Omental fat pad (tissue), 4 donors: ENCODE results near the gene ITPR3. TPM values are rescaled to one million over a fixed set of nuclear protein-coding genes. Genes with fewer than 3 reads are reported as not detected.

ENCODE experiments used
- ATAC-seq: fragments of 150-250 bp; one replicate; pipeline ENCODE4 v1.9.1; 2016; ENCODE audit warnings: mild to moderate bottlenecking, moderate library complexity; ENCODE audit not compliant: low FRiP score
- DNase-seq: peaks from one replicate; pipeline ENCODE4 v3.0.0-alpha.2; 2019; ENCODE audit warnings: low spot score
- CTCF ChIP-seq, 3 donors: fragments of 450-650 bp; IDR thresholded peaks; one replicate each; pipeline ENCODE4 v1.5.1; 2016 to 2017; ENCODE audit warnings: antibody characterized with exemption in 3 of 3, mild to moderate bottlenecking in 3 of 3, moderate library complexity in 2 of 3
- total RNA-seq, 4 donors: library from RNA; depleted of rRNA; stranded (reverse); fragments of >200 nt; gene quantifications; one replicate each; pipeline ENCODE4 v1.1.0, GENCODE V29; 2016

Gene ITPR3
- total RNA-seq, 4 donors from 2014 or later, result 25.7 to 62.0 (median 35.9) TPM

GRCh38 chr6:33578164-33578563, 43.0 kb upstream of the ITPR3 start:
- TF ChIP-seq CTCF (IDR thresholded peaks at IDR 0.05), result no peak
- ATAC-seq (no peak), DNase-seq (no peak)

- ATAC-seq, result no peak
- no peak for TF ChIP-seq CTCF (IDR thresholded peaks at IDR 0.05)
- DNase-seq, result no peak
These were observed 42.5 kb upstream of the ITPR3 start for GRCh38 chr6:33578588-33579011.

DNA sequence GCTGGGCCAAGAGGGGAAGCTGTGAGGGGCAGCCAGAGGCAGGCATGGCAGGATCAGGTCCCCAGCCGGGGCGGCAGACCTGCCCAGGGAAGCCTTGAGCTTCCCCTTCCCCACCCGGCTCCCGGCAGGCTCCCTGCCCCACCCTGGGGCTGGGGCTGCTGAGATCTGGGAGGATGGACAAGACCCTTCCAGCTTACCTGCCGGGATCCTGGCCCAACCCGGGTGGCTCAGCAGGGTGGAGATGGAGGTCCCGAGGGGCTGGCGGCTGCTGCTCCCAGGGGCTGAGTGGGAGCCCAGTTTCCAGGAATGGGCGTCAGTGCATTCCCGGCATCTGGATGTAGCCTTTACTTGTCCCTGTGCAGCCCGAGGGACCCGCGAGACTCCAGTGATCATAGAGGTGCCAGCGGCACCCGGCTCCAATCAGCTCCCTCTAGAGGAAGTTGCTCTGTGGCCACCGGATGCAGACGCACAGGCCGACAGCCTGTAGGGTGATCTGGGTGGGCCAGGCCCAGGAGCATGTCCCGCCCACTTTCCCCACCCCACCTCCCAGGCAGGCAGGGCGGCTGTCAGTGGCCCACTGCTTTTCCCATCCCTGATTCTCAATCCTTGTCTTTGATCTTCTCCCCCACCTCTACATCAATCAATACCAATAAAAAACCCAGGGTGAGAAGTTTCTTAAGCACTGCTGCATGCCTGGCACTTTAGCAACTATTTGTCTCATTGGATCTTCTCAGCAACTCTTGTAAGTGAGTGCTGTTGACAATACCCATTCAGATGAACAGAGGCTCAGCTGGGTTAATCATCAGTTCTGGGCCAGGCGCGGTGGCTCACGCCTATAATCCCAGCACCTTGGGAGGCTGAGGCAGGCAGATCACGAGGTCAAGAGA, 41.1 kb upstream of the ITPR3 start, which contains the start of gene BAK1:
Gene BAK1 (minus strand): TSS at position 449 of the 887 bp plus-strand sequence. CDS start 2,672 bp downstream, outside the sequence.
- ATAC-seq (peak; percentile 93), DNase-seq (peak; percentile 52)
- TF ChIP-seq CTCF (IDR thresholded peaks at IDR 0.05), result peak in 1 of 3 donors; percentile 36

DNA sequence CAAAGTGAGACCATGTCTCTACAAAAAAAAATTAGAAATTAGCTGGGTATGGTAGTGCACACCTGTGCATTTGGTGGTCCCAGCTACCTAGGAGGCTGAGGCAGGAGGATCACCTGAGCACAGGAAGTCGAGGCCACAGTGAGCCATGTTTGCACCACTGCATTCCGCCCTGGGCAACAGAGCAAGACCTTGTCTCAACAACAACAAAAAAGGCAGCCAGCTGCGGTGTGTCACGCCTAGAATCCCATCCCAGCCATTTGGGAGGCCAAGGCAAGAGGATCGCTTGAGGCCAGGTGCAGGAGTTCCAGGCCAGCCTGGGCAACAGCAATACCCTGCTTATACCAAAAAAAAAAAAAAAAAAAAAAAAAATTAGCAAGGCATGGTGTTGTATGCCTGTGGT, 39.9 kb upstream of the ITPR3 start:
- no peak for DNase-seq
- no peak for TF ChIP-seq CTCF (IDR thresholded peaks at IDR 0.05)
- ATAC-seq, result no peak

- no peak for TF ChIP-seq CTCF (IDR thresholded peaks at IDR 0.05)
- DNase-seq, result no peak
- ATAC-seq, result no peak
These were observed 37.4 kb upstream of the ITPR3 start for GRCh38 chr6:33583591-33584155.

DNA sequence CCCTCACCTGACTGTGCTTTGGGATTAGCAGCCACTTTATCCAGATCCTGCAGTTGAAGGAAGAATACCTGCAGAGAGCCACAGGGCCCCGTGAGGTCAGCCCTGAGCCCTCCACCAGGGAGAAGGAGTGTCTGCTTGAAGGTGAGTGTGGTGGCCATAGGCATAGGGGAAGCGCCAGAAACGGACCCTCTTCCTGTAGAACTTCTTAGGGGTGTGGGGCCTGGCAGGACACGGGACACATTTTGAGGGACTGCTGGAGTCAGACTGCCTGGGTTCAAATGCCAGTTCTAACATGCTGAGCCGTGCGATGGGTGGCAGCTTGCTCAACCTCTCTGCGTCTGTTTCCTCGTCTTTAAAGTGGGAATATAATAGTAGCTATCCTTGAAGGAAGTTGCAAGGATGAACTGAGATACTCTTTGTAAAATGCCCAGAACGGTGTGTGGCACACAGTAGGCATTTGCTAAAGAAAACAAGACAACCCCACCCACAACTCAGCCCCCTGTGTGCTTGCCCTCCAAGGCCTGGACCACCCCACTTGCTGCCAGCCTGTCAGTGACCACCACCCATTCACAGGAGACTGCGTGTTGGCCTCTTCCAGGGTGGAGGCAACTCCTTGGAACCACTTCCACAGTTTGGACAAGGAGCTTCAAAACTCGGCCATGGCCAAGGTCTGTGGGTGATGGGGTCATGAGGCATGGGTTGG, 36.3 kb upstream of the ITPR3 start:
- TF ChIP-seq CTCF (IDR thresholded peaks at IDR 0.05), result no peak
- DNase-seq, result no peak
- no peak for ATAC-seq
